Body of pancreas (tissue), 4 donors: ENCODE measurements around the gene KCNC3.

Experiments
- POLR2A ChIP-seq, 3 donors: fragments of 450-650 bp; IDR thresholded peaks; one replicate each; pipeline ENCODE4 v1.6.1; 2016; ENCODE audit warnings: antibody characterized with exemption in 3 of 3, mild to moderate bottlenecking in 2 of 3
- TF ChIP-seq, protein P1 (sequence below), 7 experiments: fragments of 450-650 bp in 4 of 7; fragments of 200-600 bp in 3 of 7; sonication (generic) in 3 of 7; IDR thresholded peaks; one replicate each; pipeline ENCODE4 v1.5.1; 2016 to 2019; ENCODE audit warnings: antibody characterized with exemption in 7 of 7

DNA sequence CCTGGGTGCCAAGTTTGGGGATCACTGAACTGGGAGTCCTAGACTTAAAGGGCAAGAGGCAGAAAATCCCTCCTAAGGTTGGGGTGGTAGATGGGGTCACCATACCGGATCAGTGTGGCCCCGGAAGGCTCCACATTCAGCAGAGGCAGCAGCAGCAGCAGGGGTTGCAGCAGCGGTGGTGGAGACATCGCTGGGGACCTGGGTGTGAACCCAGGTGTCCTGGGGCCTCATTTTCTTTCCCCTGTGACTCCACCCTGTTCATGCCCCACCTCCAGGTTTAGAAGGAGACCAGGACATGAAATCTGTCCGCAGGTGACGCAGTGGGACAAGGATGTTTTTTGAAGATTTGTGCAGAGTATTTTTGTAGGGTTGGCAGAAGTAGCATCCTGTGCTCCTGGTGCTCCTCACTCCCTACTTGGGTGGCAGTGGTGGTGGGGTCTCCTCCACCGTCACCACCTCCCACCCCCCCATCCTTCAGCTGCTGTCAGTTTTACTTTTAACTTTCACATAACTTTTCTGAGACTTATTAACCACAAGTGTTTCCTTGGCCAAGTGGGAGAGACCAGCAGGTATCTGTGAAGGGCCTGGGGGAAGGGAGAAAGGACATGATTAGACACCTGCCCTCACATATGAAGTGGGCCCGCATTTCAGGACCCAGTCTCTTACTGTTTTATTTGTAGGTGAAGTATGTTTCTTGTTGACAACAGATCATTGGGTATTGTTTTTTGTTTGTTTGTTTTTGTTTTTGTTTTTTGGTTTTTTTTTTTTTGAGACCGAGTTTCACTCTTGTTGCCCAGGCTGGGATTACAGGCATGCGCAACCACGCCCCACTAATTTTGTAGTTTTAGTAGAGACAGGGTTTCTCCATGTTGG lies 36.5 kb upstream of the KCNC3 start, which contains the start of gene NAPSA:
- TF ChIP-seq, protein P1, sequence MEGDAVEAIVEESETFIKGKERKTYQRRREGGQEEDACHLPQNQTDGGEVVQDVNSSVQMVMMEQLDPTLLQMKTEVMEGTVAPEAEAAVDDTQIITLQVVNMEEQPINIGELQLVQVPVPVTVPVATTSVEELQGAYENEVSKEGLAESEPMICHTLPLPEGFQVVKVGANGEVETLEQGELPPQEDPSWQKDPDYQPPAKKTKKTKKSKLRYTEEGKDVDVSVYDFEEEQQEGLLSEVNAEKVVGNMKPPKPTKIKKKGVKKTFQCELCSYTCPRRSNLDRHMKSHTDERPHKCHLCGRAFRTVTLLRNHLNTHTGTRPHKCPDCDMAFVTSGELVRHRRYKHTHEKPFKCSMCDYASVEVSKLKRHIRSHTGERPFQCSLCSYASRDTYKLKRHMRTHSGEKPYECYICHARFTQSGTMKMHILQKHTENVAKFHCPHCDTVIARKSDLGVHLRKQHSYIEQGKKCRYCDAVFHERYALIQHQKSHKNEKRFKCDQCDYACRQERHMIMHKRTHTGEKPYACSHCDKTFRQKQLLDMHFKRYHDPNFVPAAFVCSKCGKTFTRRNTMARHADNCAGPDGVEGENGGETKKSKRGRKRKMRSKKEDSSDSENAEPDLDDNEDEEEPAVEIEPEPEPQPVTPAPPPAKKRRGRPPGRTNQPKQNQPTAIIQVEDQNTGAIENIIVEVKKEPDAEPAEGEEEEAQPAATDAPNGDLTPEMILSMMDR (IDR thresholded peaks at IDR 0.05), result no peak
- no peak for TF ChIP-seq POLR2A (IDR thresholded peaks at IDR 0.05)
